ENCODE results near the gene RNF126.

The RNF126 gene

GRCh38 chr19:602391-603301 lies 60.4 kb downstream of the RNF126 start:
- no peak overlapping the region for H3K4me3 ChIP-seq (ENCODE audit: low read depth in 1 of 2, low read length in 2 of 2)
- H3K79me2 ChIP-seq (ENCODE audit: insufficient read depth, low read length) = no peaks in the 10 kb centered on the region
- no peak overlapping the region for H3K27ac ChIP-seq (ENCODE audit: low read length)
- H2AFZ ChIP-seq (ENCODE audit: low read depth, low read length) = no peak overlapping the region
- no peaks in the 10 kb centered on the region for H3K9me3 ChIP-seq (ENCODE audit: insufficient read depth, low read length, severe bottlenecking)
- no peak overlapping the region for H3K4me2 ChIP-seq (ENCODE audit: insufficient read depth, low read length)
- no peak overlapping the region for H3K9ac ChIP-seq (ENCODE audit: low read depth, low read length)
- no peaks in the 10 kb centered on the region for H3K36me3 ChIP-seq (ENCODE audit: insufficient read depth, low read length)
- no peaks in the 10 kb centered on the region for H4K20me1 ChIP-seq (ENCODE audit: insufficient read depth, low read length)
- no peak for ATAC-seq (ENCODE audit: insufficient read depth, low read depth)
- DNase-seq = no peak
- 0 out of 2 replicates have a peak, but pooled peaks cover 2% of the 10 kb centered on the region for H3K4me1 ChIP-seq (ENCODE audit: insufficient read depth, low read length)
- no peaks in the 10 kb centered on the region for H3K27me3 ChIP-seq (ENCODE audit: insufficient read depth, low read length, poor library complexity)
- no peak for TF ChIP-seq EZH2 (IDR thresholded peaks at IDR 0.05; ENCODE audit: borderline replicate concordance, low read depth, low read length, severe bottlenecking)
- TF ChIP-seq, protein P1, sequence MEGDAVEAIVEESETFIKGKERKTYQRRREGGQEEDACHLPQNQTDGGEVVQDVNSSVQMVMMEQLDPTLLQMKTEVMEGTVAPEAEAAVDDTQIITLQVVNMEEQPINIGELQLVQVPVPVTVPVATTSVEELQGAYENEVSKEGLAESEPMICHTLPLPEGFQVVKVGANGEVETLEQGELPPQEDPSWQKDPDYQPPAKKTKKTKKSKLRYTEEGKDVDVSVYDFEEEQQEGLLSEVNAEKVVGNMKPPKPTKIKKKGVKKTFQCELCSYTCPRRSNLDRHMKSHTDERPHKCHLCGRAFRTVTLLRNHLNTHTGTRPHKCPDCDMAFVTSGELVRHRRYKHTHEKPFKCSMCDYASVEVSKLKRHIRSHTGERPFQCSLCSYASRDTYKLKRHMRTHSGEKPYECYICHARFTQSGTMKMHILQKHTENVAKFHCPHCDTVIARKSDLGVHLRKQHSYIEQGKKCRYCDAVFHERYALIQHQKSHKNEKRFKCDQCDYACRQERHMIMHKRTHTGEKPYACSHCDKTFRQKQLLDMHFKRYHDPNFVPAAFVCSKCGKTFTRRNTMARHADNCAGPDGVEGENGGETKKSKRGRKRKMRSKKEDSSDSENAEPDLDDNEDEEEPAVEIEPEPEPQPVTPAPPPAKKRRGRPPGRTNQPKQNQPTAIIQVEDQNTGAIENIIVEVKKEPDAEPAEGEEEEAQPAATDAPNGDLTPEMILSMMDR (IDR thresholded peaks at IDR 0.05; ENCODE audit: borderline replicate concordance, extremely low read depth, low read length, poor library complexity, severe bottlenecking) = no peak

- H2AFZ ChIP-seq (ENCODE audit: low read depth, low read length) = no peak overlapping the region
- DNase-seq (no peak), ATAC-seq (ENCODE audit: insufficient read depth, low read depth) (no peak)
- no peak overlapping the region for H3K4me3 ChIP-seq (ENCODE audit: low read depth in 1 of 2, low read length in 2 of 2)
- H3K4me1 ChIP-seq (ENCODE audit: insufficient read depth, low read length) = 0 out of 2 replicates have a peak, but pooled peaks cover 2% of the 10 kb centered on the region
- no peaks in the 10 kb centered on the region for H3K79me2 ChIP-seq (ENCODE audit: insufficient read depth, low read length)
- no peaks in the 10 kb centered on the region for H3K9me3 ChIP-seq (ENCODE audit: insufficient read depth, low read length, severe bottlenecking)
- H3K27ac ChIP-seq (ENCODE audit: low read length) = no peak overlapping the region
- H3K9ac ChIP-seq (ENCODE audit: low read depth, low read length) = no peak overlapping the region
- H4K20me1 ChIP-seq (ENCODE audit: insufficient read depth, low read length) = no peaks in the 10 kb centered on the region
- H3K4me2 ChIP-seq (ENCODE audit: insufficient read depth, low read length) = no peak overlapping the region
- TF ChIP-seq EZH2 (IDR thresholded peaks at IDR 0.05; ENCODE audit: borderline replicate concordance, low read depth, low read length, severe bottlenecking) = no peak
- TF ChIP-seq, protein P1 (IDR thresholded peaks at IDR 0.05; ENCODE audit: borderline replicate concordance, extremely low read depth, low read length, poor library complexity, severe bottlenecking) = no peak
- no peaks in the 10 kb centered on the region for H3K36me3 ChIP-seq (ENCODE audit: insufficient read depth, low read length)
- no peaks in the 10 kb centered on the region for H3K27me3 ChIP-seq (ENCODE audit: insufficient read depth, low read length, poor library complexity)
Measured at GRCh38 chr19:601790-602189, 61.2 kb downstream of the RNF126 start.

DNA sequence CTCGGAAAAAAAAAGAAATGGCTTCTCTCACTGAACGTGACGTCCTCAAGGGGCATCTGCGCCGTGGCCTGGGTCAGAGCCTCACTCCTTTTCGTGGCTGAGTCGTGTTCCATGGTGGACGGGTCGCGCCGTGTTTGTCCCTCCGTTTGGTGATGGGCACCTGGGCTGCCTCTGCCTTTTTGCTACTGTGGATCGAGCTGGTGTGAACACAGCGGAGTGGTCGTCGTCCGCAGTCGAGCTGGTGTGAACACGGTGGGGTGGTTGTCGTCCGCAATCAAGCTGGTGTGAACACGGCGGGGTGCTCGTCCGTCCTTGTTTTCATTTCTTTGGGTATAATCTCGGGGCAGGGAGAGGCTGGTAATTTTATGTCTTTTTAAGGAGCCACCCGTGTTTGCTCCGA lies 61.7 kb downstream of the RNF126 start:
- no peak overlapping the region for H2AFZ ChIP-seq (ENCODE audit: low read depth, low read length)
- ATAC-seq (ENCODE audit: insufficient read depth, low read depth) = no peak

More for the DNA sequence above, 61.7 kb downstream of the RNF126 start:
- Histone ChIP-seq H3K79me2 (ENCODE audit: insufficient read depth, low read length) (no peaks in the 10 kb centered on the region), H3K4me3 (ENCODE audit: low read depth in 1 of 2, low read length in 2 of 2) (no peak overlapping the region), H3K27ac (ENCODE audit: low read length) (no peak overlapping the region), H4K20me1 (ENCODE audit: insufficient read depth, low read length) (no peaks in the 10 kb centered on the region), H3K9ac (ENCODE audit: low read depth, low read length) (no peak overlapping the region), H3K4me2 (ENCODE audit: insufficient read depth, low read length) (no peak overlapping the region), H3K36me3 (ENCODE audit: insufficient read depth, low read length) (no peaks in the 10 kb centered on the region), H3K4me1 (ENCODE audit: insufficient read depth, low read length) (0 out of 2 replicates have a peak, but pooled peaks cover 2% of the 10 kb centered on the region), H3K27me3 (ENCODE audit: insufficient read depth, low read length, poor library complexity) (no peaks in the 10 kb centered on the region), H3K9me3 (ENCODE audit: insufficient read depth, low read length, severe bottlenecking) (no peaks in the 10 kb centered on the region)
- TF ChIP-seq EZH2 (IDR thresholded peaks at IDR 0.05; ENCODE audit: borderline replicate concordance, low read depth, low read length, severe bottlenecking) = no peak
- TF ChIP-seq, protein P1 (IDR thresholded peaks at IDR 0.05; ENCODE audit: borderline replicate concordance, extremely low read depth, low read length, poor library complexity, severe bottlenecking) = no peak
- DNase-seq = no peak
